ENCODE data around the gene RNF217.

DNA sequence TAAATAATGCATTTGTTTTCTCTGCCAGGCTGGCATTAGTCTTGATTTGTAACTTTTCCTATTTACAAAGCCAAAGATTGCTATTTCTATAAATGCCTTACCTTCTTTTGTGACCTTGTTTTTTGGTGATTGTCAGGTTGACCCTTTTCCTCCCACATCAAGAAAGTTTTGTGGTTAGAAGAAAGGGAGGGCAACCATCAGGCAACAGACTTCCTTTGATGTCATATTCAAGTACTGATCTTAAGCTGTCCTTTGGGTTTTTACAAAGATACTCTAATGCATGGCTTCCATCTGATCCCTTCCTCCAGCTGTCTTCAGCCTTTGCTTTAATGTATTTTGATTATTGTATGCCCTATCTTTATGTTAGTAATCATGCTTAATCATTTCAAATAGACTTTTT is 23.9 kb downstream of the RNF217 start:
- TF ChIP-seq POLR2A (IDR thresholded peaks at IDR 0.05) = no peak
- TF ChIP-seq, protein P1, sequence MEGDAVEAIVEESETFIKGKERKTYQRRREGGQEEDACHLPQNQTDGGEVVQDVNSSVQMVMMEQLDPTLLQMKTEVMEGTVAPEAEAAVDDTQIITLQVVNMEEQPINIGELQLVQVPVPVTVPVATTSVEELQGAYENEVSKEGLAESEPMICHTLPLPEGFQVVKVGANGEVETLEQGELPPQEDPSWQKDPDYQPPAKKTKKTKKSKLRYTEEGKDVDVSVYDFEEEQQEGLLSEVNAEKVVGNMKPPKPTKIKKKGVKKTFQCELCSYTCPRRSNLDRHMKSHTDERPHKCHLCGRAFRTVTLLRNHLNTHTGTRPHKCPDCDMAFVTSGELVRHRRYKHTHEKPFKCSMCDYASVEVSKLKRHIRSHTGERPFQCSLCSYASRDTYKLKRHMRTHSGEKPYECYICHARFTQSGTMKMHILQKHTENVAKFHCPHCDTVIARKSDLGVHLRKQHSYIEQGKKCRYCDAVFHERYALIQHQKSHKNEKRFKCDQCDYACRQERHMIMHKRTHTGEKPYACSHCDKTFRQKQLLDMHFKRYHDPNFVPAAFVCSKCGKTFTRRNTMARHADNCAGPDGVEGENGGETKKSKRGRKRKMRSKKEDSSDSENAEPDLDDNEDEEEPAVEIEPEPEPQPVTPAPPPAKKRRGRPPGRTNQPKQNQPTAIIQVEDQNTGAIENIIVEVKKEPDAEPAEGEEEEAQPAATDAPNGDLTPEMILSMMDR (IDR thresholded peaks at IDR 0.05) = no peak
